CD4-positive, alpha-beta T cell treated with Interferon gamma for 1 hour (primary cell): ENCODE measurements around the gene TRIM28.
A peak's percentile ranks its signal among the peaks of the same experiment; 100 is the strongest.
"Not testable (repeated sequence)": the region's sequence is repeated elsewhere in the genome, so short reads cannot be mapped to it uniquely, and the experiment has no call there.

Experiments
- DNase-seq: peaks from one replicate; pipeline ENCODE4 v3.0.0-alpha.2; 2020

Gene TRIM28

DNA sequence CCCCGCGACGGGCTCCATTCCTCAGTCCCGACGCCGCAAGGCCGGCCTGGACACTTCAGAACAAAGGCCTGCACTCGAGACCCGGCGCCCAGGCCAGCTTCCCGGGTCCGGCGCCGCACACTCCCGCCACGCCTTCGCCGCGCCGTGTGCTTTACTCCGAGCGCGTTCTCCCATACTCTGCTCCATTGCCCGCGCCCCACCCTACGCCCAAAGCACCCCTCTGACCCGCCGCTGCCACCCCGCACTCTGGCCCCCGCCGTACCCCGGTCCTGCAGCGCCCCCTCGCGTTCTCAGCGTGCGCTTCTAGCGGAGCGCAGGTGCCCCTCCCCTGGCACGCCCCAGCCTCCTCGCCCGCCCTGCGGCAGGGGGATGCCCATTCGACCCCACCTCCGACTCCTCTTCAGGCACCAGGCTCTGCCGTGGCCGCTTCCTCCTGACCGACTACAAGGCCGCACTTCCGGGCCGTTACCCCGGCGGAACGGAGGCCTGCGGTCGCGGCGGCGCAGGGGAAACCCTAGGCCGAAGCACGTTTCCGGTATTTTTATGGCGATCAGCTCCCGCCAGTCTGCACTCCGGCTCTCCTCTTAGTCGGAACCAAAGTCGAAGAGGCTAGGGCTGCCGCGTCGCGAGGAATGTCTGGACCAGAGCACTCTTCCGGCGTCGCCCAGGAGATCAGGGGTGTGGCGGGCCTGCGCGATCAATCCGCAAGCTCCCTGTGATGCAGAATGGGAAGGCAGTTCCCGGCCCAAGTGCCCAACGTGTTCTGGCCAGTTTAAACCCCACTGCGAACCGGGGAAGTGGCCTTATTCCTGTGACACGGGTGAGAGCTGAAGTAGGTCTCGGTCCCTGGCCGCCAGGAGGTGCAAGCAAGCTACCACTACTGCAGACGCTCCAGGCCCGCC lies 24.3 kb upstream of the TRIM28 start, which contains the start of gene ZBTB45:
Gene ZBTB45, minus strand, starts transcription at position 456 of the 902 bp plus-strand sequence. CDS start 2,137 bp downstream, outside the sequence.
- DNase-seq = peak; percentile 93

DNA sequence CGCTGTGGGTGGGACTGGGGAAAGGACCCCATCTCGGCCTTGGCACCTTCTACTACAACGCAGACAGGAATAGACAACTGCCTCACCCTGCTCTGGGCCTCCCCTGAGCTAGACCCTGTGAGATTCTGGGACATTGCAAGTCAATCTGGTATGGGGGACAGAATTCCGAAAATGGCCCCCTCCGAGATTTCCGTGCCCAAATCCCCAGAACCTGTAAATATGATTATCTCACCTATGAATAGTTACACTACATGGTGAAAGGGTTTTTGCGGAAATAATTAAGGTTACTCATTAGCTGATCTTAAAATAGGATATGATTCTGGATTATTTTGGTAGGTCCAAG lies 23.6 kb upstream of the TRIM28 start:
- DNase-seq = no peak

DNA sequence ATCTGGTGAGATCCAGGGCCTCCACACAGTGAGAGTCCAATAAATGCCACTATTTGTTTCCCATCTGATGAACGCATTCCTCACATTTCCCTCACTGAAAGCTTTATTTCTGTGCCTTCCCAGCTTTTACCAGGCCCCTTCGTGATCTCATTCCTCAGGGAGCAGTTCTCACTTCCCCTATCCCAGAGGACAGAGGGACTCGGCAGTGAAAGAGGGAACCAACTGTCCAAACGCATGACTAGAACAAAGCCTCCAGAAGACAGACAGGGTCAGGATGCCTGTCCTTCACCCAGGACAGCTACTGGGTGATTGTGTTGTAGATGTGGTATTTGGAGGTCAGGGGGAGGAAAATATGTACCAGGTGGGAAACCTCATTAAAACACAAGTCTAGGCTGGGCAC lies 22.2 kb upstream of the TRIM28 start:
- no peak for DNase-seq

DNA sequence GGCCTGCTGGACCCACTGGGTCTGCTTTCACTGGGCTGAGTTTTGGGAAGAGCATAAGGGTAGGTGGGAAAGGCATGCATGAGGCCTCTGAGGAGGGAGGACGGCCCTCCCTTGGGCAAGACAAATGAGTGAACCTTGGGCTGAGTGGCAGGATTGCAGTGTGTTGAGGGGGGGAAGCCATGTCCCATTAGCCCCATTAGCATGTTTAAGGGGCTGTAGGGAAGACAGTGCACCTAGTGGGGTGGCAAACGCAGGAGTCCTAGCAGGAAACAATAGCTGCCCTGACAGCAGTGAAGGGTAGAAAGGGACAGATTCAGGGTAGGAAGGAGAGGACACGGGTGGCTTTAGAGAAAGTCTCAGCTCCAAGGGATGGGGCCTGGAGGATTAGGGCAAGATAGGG lies 21.2 kb upstream of the TRIM28 start:
- no peak for DNase-seq

DNA sequence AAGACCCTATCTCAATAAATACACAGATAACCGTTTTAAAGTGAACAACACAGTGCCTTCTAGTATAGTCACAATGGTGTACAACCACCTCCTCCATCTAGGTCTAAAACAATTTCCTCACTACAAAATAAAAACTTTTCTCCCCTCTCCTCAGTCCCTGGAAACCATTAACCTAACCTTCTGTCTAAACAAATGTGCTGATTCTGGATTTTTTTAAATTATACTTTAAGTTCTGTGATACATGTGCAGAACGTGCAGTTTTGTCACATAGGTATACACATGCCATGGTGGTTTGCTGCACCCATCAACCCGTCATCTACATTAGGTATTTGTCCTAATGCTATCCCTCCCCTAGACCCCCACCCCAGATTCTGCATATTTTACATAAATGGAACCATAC lies 14.5 kb upstream of the TRIM28 start:
- no peak for DNase-seq

DNA sequence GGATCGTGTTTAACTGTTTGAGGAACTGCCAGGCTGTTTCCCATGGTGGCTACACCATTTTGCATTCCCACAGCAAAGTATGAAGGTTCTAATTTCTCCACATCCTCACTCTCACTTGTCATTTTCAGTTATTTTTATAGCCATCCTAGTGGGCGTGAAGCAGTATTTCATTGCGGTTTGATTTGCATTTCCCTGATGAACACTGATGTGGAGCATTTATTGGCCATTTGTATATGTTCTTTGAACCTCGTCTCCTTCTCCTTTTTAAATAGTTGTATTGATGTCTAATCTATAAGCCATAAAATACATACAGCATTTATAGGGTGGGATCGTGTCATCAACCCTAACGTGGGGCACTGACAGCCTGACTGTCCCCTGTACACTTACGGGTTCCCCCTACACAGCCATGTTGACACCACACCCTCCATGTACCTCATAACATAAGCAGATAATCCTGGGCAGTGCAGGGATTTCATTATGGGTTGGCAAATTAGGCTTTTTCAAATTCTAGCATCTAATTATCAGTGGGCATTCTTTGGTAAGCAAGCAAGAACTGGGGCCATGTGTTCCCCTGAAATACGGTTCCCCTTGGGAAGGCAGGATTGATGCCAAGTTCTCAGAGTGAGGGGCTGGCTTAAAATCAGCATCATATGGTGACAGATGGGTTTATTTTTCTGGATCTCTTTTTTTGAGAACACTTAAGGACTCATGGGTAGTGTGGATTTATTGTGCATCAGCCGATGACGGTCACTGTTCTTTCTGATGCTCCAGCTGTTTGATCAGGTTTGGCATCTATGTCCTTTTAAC lies 12.6 kb upstream of the TRIM28 start:
- DNase-seq = no peak

DNA sequence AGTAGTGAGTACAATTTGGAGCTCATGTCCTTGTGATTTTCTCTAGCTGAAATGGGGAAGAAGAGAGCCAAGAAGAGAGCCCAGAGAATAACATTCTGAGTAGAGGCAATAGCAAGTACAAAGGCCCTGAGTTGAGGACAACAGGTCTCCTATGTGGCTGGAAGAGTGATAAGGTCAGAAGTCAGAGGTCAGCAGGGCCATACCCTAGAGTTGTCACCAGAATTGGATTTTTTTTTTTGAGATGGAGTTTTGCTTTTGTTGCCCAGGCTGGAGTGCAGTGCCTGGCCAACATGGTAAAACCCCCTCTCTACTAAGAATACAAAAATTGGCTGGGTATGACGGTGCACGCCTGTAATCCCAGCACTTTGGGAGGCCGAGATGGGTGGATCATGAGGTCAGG lies 8.0 kb upstream of the TRIM28 start:
- no peak for DNase-seq

DNA sequence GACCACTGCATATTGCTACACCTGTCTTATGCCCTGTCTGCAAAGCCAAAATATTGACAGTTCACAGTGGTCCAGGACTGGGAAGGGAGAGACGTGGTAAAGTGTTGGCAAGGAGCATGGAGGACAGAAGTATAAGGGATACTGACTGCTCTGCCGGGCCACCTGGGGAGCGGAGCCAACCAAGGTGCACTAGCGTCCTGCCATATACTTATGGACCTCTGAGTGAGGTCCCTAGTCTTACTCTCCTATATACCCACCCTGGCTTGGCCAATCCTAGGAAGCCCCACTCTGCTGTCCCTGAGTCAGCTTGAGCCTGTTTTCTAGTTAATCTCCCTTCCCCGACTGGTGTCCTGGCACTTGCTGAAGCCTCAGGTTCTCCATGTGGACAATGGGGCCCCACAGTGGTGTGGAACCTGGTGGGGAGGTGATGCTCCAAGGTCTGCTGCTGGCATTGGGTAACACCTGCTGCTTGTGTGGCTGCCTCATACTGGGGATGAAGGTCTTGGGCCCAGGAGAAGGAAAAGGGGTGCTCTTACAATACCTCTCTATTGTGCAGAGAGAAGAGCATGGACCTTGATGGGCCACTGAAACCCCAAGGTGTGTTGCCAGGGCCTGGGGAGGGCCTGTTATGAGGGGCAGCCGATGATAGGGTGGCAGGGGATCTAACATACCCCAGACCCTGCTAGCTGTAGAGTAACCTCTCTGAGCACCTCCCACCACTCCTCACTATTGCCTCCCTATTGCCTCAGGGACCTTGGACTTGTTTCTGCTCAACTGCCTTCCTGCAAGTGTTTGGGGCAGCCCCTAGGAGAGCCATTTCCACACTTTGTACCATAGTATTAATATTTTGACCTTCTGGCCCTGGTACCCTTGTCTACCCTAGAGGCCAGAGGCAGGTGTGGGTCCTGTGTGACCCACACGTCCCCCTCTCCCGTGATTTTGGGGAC lies 6.7 kb upstream of the TRIM28 start:
- no peak for DNase-seq

DNA sequence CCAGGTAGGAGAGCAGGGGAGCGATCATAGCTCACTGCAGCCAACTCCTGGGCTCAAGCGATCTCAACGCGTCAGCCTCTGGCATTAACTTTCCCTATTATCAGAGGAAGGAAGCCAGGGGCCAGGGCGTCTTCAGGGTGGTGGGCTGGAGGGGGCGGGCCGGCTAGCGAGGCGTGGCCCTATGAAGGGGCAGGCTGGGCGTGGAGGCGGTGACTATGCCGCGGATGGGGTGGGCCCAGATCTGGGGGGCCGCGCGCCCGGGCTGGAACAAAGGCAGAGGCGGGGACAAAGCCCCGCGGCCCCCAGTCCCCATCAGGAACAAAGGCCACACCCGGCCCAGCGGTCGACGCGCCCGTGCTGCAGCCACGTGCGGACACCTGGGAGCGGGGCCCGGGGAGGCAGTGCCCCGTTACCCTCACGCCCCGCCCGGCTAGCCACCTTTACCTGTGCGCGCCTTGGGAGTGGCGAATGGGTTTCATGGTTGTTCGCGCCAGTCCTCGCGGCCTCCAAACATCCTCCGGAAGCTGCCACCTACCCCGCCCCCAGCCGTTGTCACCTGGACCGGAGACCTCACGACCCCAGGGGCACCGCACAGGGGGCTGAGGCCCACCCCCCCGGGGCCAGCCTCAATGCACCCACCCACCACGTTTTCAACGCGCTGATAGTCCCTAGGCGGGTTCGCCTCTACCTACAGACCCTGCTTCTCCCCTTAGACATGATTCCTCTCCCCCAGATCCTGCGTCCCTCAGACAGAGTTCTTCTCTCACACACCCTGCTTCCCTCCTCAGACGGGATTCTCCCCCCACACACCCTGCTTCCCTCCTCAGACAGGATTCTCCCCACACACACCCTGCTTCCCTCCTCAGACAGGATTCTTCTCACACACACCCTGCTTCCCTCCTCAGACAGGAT lies 5.4 kb upstream of the TRIM28 start:
- peak; percentile 47 for DNase-seq

DNA sequence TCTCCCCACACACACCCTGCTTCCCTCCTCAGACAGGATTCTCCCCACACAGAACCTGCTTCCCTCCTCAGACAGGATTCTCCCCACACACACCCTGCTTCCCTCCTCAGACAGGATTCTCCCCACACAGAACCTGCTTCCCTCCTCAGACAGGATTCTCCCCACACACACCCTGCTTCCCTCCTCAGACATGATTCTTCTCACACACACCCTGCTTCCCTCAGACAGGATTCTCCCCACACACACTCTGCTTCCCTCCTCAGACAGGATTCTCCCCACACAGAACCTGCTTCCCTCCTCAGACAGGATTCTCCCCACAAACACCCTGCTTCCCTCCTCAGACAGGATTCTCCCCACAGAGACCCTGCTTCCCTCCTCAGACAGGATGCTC lies 4.7 kb upstream of the TRIM28 start:
- DNase-seq = not testable (repeated sequence)

DNA sequence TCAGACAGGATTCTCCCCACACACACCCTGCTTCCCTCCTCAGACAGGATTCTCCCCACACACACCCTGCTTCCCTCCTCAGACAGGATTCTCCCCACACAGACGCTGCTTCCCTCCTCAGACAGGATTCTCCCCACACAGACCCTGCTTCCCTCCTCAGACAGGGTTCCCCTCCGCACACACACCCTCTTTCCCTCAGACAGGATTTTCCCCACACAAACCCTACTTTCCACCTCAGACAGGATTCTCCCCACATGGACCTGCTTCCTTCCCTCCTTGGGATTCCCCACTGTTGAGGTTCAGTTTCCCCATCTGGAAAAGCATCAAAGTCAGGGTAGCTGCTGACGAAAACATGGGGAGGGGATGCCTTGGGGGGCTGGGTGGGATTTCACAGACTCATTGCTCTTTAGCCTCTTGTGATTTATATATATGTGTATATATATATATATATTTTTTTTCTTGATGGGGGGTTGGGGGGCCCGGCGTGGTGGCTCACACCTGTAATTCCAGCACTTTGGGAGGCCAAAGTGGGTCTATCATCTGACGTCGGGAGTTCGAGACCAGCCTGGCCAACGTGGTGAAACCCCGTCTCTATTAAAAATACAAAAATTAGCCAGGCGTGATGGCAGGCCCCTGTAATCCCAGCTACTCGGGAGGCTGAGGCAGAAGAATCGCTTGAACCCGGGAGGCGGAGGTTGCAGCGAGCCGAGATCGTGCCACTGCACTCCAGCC lies 1.1 kb upstream of the TRIM28 start:
- not testable (repeated sequence) for DNase-seq

DNA sequence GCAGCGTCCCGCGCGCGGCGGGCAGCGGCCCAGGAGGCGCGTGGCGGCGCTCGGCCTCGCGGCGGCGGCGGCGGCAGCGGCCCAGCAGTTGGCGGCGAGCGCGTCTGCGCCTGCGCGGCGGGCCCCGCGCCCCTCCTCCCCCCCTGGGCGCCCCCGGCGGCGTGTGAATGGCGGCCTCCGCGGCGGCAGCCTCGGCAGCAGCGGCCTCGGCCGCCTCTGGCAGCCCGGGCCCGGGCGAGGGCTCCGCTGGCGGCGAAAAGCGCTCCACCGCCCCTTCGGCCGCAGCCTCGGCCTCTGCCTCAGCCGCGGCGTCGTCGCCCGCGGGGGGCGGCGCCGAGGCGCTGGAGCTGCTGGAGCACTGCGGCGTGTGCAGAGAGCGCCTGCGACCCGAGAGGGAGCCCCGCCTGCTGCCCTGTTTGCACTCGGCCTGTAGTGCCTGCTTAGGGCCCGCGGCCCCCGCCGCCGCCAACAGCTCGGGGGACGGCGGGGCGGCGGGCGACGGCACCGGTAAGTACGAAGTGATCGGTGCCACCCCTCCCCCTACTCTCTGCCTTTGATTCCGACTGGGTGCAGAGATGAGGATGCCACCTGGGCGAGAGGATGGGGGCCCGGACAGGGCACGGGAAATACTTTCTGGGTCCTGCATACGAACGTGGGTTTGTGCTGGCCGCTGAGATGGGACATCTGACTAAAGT lies 874 bp downstream of the TRIM28 start:
- peak; percentile 24 for DNase-seq

DNA sequence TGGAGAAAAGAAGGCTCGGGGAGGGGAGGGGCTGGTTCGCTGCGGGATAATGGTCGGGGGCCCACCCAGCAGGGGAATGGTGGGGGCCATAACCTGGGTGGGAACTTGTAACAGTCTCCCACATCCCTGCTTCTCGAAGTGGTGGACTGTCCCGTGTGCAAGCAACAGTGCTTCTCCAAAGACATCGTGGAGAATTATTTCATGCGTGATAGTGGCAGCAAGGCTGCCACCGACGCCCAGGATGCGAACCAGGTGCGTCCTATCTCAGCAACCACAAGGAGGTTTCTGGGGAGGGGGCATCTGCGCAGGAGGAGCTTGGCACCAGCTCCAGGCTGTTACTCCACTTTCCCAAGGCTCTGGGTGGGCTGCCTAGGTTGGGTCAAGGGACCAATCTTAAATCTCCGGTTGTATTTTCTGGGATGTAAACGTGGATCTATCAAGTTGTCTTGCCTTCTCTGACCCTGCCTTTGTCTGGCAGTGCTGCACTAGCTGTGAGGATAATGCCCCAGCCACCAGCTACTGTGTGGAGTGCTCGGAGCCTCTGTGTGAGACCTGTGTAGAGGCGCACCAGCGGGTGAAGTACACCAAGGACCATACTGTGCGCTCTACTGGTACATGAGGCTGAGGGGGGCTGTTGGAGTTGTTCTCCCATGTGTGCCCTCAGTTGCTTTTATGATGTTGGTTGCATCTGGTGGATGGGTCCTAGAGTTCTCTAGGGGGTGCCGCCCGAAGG lies 1.6 kb downstream of the TRIM28 start:
- no peak for DNase-seq

DNA sequence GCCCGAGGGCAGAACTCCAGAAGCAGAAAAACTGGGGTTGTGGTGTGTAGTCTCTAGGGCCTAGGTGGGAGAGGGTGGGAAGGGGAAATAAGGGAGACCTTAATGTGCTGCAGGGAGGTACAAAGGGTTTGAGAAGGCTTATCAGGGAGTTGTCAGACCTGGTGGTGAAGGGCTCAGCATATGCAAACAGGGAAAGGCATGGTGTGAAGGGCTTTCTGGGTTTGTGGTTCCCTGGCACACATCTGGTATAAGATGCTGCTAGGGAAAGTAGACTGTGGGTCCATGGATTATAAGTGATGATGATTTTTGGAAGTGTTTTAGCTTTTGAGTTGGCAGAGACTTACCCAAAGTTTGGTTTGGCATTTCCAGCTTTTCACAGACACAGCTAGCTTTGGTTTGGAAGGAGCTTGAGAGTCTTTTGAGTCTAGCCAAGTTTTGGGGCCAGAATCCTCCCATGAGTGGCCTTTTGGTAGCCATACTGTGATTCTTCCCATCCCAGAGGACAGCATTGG lies 2.2 kb downstream of the TRIM28 start:
- no peak for DNase-seq

DNA sequence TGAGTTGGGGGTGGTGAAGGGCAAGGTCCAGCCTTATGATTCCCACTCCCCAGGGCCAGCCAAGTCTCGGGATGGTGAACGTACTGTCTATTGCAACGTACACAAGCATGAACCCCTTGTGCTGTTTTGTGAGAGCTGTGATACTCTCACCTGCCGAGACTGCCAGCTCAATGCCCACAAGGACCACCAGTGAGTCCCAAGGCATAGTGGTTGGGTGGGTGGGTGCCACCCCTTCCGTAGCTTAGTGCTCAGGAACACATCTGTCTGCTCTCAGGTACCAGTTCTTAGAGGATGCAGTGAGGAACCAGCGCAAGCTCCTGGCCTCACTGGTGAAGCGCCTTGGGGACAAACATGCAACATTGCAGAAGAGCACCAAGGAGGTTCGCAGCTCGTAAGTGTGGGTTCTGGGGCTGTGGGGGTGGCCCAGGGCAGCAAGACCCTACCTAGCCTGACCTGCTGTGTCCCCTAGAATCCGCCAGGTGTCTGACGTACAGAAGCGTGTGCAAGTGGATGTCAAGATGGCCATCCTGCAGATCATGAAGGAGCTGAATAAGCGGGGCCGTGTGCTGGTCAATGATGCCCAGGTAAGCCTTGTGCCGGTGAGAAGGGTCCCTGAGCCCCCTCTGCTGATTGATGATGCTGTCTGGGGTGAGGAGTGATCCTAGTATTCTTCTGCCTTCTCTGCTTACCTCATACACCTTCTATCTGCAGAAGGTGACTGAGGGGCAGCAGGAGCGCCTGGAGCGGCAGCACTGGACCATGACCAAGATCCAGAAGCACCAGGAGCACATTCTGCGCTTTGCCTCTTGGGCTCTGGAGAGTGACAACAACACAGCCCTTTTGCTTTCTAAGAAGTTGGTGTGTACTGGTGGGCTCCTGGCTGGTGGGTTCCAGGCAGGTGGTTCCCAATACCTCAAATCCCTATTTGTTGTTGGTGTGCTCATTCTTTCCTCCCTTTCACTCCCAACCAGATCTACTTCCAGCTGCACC lies 3.8 kb downstream of the TRIM28 start:
- DNase-seq = no peak

DNA sequence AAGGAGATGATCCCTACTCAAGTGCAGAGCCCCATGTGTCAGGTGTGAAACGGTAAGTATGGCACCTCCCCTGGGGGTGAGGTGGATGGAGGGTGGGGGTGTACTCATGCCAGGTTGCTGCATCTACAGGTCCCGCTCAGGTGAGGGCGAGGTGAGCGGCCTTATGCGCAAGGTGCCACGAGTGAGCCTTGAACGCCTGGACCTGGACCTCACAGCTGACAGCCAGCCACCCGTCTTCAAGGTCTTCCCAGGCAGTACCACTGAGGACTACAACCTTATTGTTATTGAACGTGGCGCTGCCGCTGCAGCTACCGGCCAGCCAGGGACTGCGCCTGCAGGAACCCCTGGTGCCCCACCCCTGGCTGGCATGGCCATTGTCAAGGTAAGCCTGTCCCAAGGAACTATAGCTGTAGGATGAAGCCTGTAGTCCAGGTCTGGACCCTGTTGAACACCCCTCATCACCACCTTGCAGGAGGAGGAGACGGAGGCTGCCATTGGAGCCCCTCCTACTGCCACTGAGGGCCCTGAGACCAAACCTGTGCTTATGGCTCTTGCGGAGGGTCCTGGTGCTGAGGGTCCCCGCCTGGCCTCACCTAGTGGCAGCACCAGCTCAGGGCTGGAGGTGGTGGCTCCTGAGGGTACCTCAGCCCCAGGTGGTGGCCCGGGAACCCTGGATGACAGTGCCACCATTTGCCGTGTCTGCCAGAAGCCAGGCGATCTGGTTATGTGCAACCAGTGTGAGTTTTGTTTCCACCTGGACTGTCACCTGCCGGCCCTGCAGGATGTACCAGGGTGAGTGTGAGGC lies 5.2 kb downstream of the TRIM28 start:
- DNase-seq = no peak

DNA sequence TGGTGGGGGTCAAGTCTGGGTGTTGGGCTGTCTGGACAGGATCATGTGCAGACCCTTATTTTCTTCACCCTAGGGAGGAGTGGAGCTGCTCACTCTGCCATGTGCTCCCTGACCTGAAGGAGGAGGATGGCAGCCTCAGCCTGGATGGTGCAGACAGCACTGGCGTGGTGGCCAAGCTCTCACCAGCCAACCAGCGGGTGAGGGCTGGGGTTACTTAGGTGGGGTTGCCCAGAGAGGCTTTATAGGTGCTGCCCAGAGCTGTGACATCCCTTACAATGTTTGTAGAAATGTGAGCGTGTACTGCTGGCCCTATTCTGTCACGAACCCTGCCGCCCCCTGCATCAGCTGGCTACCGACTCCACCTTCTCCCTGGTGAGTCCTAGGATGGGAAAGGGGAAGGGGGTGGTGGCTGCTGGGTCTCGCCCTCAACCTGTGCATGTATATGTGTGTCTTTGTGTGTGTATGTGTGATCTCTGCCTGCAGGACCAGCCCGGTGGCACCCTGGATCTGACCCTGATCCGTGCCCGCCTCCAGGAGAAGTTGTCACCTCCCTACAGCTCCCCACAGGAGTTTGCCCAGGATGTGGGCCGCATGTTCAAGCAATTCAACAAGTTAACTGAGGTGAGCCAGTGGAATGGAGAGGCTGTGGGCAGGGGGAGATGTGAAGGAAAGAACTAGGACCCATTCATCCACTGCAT lies 5.9 kb downstream of the TRIM28 start:
- DNase-seq = no peak
